Colon (tissue), 2 donors: Measurements from ENCODE around the gene ACVR1C.

Experiments
- FAIRE-seq: peaks from 2 replicates; lab custom pipeline; 2012; peaks lifted over from hg19 to GRCh38; lab: Jason Lieb, UNC
- donor health status: control.
- donor health status: control.

ACVR1C gene

GRCh38 chr2:157497638-157498314 lies 130.9 kb downstream of the ACVR1C start:
- FAIRE-seq = peak; percentile 18

- no peak for FAIRE-seq
Measured at GRCh38 chr2:157492189-157492773, 136.4 kb downstream of the ACVR1C start.

- no peak for FAIRE-seq
Measured at GRCh38 chr2:157489983-157490382, 138.7 kb downstream of the ACVR1C start.

GRCh38 chr2:157488877-157489276 lies 139.8 kb downstream of the ACVR1C start:
- FAIRE-seq = no peak

GRCh38 chr2:157487747-157488146 lies 140.9 kb downstream of the ACVR1C start:
- no peak for FAIRE-seq

- FAIRE-seq = no peak
Measured at GRCh38 chr2:157487271-157487610, 141.4 kb downstream of the ACVR1C start.

- FAIRE-seq = no peak
Measured at GRCh38 chr2:157486596-157487270, 141.9 kb downstream of the ACVR1C start.

GRCh38 chr2:157480182-157480961 lies 148.3 kb downstream of the ACVR1C start:
- FAIRE-seq = no peak

- no peak for FAIRE-seq
Measured at GRCh38 chr2:157479081-157480027, 149.3 kb downstream of the ACVR1C start.

- no peak for FAIRE-seq
Measured at GRCh38 chr2:157477919-157478318, 150.7 kb downstream of the ACVR1C start.

GRCh38 chr2:157476953-157477709 lies 151.5 kb downstream of the ACVR1C start:
- no peak for FAIRE-seq
